Lung microvascular endothelial cell (primary cell): ENCODE measurements around the gene SPINT1. TPM values are rescaled to one million over a fixed set of nuclear protein-coding genes. Genes with fewer than 3 reads are reported as not detected.
A peak's percentile ranks its signal among the peaks of the same experiment; 100 is the strongest.

Experiments used
- DNase-seq, 2 donors: peaks; one replicate each; pipeline versions ENCODE4 v3.0.0 to v3.0.0-alpha.2; 2010; ENCODE audit warnings: low read depth in 2 of 2
- total RNA-seq: library from RNA; depleted of rRNA; stranded (reverse); fragments of >200 nt; gene quantifications from 2 replicates; pipeline ENCODE4 v1.2.1, GENCODE V29; 2014

Gene SPINT1
- total RNA-seq, 1 donor from 2014 or later, result 0.40 TPM

GRCh38 chr15:40828447-40829036 is 15.3 kb upstream of the SPINT1 start, which contains the start of gene PPP1R14D:
Gene PPP1R14D (minus strand): TSS chr15:40828708. CDS start chr15:40828641, 67 bp downstream.
- no peak for DNase-seq

GRCh38 chr15:40829115-40829514 is 14.7 kb upstream of the SPINT1 start:
- DNase-seq, result no peak

GRCh38 chr15:40830884-40831283 is 13.0 kb upstream of the SPINT1 start:
- DNase-seq, result no peak

- no peak for DNase-seq
Measured at GRCh38 chr15:40831861-40832260, 12.0 kb upstream of the SPINT1 start.

DNA sequence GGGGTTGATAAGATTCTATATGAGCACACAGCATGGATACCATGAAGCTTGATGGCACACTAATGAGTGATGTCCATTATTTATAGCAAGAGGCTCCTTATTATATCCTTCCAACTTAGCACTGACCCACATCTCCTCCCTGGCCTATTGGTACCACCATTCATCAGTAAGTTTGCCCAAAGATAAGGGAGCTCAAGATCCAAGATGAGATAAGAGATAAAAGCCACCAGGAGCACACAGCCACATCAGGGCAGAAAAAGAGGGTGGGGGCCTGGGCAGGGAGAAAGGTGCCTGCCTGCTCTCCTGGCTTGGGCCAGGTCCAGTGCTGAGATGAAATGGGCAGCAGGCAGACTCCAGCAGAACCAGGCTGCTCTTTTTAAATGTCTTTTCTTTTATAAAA is 10.9 kb upstream of the SPINT1 start:
- no peak for DNase-seq

DNA sequence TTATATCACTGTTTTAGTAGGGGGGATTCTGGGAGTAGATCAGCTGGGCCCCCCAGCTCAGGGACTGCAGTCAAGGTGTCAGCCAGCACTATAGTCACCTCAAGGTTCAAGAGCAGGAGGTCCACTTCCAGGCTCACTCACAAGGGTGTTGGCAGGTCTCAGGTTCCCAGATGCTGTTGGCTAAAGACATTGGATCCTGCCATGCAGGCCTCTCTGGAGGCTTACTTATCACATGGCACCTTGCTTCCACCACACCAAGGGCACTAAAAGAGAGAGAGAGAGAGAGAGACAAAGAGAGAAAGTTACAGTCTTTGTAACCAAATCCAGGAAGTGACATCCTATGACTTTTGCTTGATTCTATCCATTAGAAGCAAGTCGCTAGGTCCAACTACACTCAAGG is 7.8 kb upstream of the SPINT1 start:
- no peak for DNase-seq

- DNase-seq, result no peak
Measured at GRCh38 chr15:40838756-40839155, 5.1 kb upstream of the SPINT1 start.

DNA sequence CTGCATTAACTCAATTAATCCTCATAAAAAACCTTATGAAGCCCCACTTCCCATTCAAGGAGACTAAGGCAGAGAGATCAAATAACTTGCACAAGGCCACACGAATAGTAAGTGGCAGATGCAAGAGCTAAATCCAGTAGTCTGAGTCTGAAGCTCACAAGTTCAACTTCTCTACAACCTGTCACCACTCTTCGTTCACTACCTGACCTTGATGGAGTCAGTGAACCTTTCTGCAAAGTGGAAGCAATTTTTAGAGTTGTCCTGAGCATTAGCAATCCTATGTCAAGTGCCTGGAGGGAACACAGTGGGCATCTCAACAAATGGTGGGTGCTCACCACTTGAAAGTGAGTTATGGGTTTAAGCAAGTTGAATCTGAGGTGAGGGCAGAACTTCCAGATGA is 2.1 kb upstream of the SPINT1 start:
- DNase-seq, result no peak

GRCh38 chr15:40843261-40843884 is 475 bp upstream of the SPINT1 start:
- no peak for DNase-seq

GRCh38 chr15:40844696-40845030 is 815 bp downstream of the SPINT1 start:
- DNase-seq, result peak in 1 of 2 donors; percentile 34

GRCh38 chr15:40845036-40845435 is 1.2 kb downstream of the SPINT1 start:
- no peak for DNase-seq

GRCh38 chr15:40845511-40846284 is 1.9 kb downstream of the SPINT1 start:
- DNase-seq, result no peak

DNA sequence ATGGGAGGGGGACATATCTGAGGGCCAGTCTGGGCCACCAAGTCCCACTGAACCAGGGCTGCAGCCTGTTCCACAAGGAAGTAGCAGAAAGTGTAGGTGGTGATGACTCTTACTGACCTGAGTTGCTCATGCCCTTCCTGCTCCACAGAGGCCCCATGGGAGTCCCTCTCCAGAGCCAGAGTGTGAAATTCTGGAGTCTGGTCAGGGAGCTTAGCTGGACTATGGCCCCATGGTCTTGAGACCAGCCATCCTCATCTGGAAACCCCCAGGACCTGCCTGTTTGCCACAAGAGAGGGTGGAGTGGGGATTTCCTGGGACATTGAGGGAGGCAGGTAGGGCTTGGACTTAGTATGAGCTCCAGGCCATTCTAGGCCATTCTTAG is 3.0 kb downstream of the SPINT1 start:
- no peak for DNase-seq

- no peak for DNase-seq
Measured at GRCh38 chr15:40847223-40847961, 3.5 kb downstream of the SPINT1 start.

GRCh38 chr15:40850576-40851112 is 6.8 kb downstream of the SPINT1 start:
- DNase-seq, result no peak

GRCh38 chr15:40852529-40852928 is 8.7 kb downstream of the SPINT1 start:
- no peak for DNase-seq

DNA sequence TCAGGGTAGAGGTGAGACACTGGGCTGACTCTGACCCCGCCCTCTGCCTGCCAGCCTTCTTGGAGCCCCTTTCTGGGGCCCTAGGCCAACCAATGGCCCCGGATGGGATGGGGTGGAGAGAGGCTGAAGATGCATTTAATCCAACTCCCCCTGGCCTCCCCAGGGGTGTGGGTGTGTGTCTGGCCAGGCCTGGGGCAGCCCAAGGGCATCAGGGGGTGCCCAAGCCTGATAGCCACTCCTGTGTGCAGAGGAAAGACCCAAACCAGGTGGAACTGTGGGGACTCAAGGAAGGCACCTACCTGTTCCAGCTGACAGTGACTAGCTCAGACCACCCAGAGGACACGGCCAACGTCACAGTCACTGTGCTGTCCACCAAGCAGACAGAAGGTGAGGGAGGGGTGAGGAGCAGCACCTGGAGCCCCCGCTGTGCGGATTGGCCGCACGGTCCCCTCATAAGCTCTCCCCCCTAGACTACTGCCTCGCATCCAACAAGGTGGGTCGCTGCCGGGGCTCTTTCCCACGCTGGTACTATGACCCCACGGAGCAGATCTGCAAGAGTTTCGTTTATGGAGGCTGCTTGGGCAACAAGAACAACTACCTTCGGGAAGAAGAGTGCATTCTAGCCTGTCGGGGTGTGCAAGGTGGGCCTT is 9.5 kb downstream of the SPINT1 start:
- no peak for DNase-seq

DNA sequence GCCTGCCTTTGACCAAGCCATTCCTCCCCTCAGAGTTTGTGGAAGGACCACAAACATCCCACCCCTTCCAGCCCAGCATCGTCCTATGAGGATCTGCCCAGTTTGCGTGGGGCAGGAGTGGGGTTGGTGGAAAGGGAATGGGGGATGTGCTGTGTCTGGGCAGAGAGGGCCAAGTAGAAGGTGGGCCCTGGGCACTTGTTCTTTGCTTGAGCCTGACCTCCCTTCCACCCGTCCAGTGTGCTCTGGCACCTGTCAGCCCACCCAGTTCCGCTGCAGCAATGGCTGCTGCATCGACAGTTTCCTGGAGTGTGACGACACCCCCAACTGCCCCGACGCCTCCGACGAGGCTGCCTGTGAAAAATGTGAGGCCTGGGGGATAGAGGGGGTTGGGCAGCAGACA is 10.3 kb downstream of the SPINT1 start:
- DNase-seq, result no peak

- DNase-seq, result no peak
Measured at GRCh38 chr15:40855706-40856234, 11.9 kb downstream of the SPINT1 start.

DNA sequence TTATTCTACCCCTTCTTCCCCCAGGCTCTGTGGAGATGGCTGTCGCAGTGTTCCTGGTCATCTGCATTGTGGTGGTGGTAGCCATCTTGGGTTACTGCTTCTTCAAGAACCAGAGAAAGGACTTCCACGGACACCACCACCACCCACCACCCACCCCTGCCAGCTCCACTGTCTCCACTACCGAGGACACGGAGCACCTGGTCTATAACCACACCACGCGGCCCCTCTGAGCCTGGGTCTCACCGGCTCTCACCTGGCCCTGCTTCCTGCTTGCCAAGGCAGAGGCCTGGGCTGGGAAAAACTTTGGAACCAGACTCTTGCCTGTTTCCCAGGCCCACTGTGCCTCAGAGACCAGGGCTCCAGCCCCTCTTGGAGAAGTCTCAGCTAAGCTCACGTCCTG is 12.9 kb downstream of the SPINT1 start:
- no peak for DNase-seq
